GM19438 (cell line): ENCODE measurements around the gene HIF1AN.
"Not testable (repeated sequence)": the region's sequence is repeated elsewhere in the genome, so short reads cannot be mapped to it uniquely, and the experiment has no call there.

Experiments
- ATAC-seq: cut with Tn5 transposase; IDR thresholded peaks from one replicate; pipeline ENCODE4 v1.9.1; 2021; ENCODE audit warnings: low read depth; ENCODE audit not compliant: unreplicated experiment

HIF1AN gene

GRCh38 chr10:100565206-100565985 lies 29.7 kb downstream of the HIF1AN start:
- ATAC-seq = no peak

- ATAC-seq = no peak
These were observed 30.8 kb downstream of the HIF1AN start for GRCh38 chr10:100566561-100566960.

- no peak for ATAC-seq
These were observed 31.5 kb downstream of the HIF1AN start for GRCh38 chr10:100567249-100567648.

GRCh38 chr10:100567826-100568225 lies 32.1 kb downstream of the HIF1AN start:
- ATAC-seq = no peak

GRCh38 chr10:100568912-100569311 lies 33.2 kb downstream of the HIF1AN start:
- no peak for ATAC-seq

- ATAC-seq = no peak
These were observed 34.1 kb downstream of the HIF1AN start for GRCh38 chr10:100569687-100570481.

- ATAC-seq = no peak
These were observed 34.8 kb downstream of the HIF1AN start for GRCh38 chr10:100570506-100570905.

GRCh38 chr10:100571084-100571856 lies 35.5 kb downstream of the HIF1AN start:
- ATAC-seq = no peak

- ATAC-seq = not testable (repeated sequence)
These were observed 39.4 kb downstream of the HIF1AN start for GRCh38 chr10:100575146-100575545.

GRCh38 chr10:100575585-100576281 lies 40.0 kb downstream of the HIF1AN start:
- ATAC-seq = no peak

- ATAC-seq = no peak
These were observed 40.5 kb downstream of the HIF1AN start for GRCh38 chr10:100576282-100576635.

GRCh38 chr10:100579261-100580090 lies 43.7 kb downstream of the HIF1AN start:
- ATAC-seq = no peak

GRCh38 chr10:100586959-100587358 lies 51.2 kb downstream of the HIF1AN start:
- ATAC-seq = no peak

- ATAC-seq = no peak
These were observed 62.4 kb downstream of the HIF1AN start for GRCh38 chr10:100598166-100598565.

GRCh38 chr10:100600218-100600617 lies 64.5 kb downstream of the HIF1AN start:
- no peak for ATAC-seq

GRCh38 chr10:100607439-100607838 lies 71.7 kb downstream of the HIF1AN start:
- ATAC-seq = no peak
